ENCODE results near the gene ANGEL1.

Gene ANGEL1

DNA sequence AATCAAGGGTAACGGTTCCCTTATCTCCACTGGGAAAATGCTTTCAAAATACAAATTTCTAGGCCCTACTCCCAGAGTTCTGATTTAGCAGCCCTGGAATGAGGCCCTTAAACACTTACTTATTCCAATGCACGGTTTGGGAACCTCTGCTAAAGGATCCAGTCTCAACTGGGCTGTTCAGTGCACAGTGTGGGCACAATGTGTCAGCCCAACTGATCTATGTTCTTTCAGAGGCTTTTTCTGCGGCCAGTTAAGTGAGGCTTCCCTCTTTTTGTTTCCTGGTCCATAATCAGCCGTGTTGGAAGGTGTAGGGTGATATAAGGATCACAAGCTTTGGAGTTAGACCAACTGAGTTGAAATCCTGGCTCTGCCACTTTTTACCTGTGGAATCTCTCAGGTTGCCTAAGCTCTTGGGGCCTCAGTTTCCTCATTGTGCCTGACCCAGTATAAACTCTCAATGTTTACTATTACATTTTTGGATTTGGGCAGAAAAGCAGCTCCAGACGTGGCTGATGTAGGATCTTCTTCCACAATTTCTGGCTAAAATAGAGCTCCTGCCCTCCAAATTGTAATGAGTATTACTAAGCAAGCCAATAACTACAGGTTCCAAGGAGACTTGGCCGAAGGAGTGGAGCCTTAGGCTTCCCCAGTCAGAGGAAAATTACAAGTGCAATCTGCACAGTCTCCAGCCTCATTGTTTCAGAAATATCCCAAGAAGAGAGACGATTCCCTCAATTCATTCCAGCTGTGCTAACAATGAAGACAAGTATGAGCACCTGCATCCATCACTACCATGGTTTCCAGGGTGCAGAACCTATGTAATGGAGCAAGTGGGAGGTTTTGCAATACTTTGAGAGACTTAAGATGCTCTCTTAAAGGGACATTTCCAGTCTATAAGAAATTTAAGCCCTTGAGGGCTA lies 2.3 kb upstream of the ANGEL1 start:
- no peak for DNase-seq

DNA sequence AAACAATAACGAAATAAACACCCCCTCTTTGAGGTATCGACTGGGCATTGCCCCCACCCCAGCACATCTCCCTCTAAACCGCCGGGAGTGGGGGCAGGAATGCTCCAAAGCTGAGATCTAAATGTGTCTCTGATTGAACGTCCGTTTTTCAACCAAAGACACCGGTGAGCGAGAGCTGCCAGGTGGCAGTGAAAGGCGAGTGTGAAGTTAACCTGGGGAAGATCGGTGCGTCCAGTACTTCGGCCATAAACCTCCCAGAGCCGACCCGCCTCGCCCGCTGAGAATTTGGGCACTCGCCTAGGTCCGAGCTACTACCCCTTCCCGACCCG lies 625 bp downstream of the ANGEL1 start:
- peak; percentile 36 for DNase-seq

DNA sequence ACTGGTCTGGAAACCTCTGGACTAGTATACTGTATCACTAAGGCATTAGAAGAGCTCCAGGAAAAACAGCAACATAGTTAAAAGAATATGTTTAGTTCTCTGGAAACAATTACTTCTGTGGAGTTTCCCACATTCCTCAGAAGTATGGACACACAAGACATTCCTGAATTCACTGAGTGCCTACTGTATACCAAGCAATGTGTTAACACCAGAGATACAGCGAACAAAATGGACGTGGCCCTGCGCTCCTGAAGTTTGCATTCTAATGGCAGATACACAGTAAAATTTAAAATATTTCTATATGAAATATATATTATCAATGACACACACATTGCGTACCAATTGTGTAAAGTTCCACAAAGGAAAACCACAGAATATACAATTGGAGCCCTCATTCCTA lies 1.1 kb downstream of the ANGEL1 start:
- DNase-seq: peak; percentile 31

DNA sequence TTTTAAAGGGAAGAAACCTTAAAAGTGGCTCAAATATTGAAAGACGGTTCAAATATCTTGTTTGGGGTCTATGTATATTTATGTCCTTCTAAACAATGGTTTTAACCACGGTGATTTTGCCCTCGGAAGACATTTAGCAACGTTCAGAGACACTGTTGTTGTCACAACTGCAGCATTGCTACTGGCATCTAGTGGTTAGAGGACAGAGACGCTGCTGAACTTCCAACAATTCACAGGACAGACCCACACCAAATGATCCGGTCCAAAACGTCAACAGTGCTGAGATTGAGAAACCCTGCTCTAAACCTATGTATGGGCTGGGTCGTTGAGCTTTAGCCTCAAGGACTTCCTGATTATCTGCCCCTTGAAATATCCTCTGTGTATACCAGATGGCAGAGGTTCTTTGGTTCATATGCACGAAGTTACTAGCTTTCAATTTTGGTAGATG lies 1.7 kb downstream of the ANGEL1 start:
- DNase-seq: peak; percentile 78

DNA sequence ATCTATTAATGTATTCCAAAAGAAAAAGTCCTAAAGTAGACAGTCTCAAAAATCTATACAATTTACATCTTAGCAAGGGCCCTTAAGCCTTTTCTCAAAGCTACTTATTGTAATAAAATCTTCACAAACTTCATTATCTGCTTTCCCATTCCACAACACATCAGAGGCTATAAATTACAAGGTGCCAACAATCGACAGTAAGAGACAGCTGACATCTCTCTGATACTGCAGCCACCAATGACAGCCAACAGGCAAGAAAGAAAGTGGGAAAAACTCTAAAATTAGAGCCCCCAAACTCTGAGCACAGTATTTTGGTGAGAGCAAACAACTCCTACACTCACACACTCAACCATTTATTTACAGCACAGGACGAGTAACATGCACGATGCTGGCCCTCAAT lies 2.2 kb downstream of the ANGEL1 start:
- no peak for DNase-seq

DNA sequence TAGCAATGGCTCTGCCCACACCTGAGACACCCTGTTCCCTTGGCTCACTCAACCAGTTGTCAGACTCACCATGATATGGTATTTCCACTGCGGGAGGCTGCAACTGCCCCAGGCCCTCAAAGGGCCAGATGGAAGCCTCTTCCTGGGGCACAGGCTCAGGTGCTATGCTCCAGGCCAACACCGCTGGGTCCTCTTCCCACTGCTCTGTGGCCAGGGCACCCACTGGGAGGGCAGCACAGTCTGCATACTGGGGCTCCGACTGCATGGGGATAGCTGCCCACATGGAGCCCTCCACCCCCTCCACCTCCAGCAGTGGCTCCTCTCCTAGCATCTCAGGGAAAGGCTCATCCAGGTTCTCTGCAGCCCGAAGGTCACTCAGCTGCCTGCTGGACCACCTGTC lies 3.7 kb downstream of the ANGEL1 start:
- DNase-seq: no peak

DNA sequence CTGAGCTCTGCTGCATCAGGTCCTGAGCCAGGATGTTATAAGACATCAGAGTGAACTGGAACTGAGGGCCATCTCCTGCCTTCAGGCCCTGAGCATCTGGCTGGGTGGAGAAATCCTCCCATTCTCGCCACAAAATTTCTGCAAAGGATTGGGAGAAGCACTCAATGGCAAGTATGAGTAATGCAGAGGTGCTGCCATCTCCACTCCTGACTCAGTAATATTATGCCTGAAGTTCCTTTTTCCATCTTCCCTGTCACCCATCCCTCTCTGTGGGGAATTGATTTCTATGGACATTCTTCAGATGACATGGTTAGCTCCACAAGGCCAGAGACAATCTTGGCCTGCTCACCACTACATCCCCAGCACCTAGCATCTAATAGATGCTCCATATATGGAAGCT lies 4.7 kb downstream of the ANGEL1 start:
- DNase-seq: no peak

DNA sequence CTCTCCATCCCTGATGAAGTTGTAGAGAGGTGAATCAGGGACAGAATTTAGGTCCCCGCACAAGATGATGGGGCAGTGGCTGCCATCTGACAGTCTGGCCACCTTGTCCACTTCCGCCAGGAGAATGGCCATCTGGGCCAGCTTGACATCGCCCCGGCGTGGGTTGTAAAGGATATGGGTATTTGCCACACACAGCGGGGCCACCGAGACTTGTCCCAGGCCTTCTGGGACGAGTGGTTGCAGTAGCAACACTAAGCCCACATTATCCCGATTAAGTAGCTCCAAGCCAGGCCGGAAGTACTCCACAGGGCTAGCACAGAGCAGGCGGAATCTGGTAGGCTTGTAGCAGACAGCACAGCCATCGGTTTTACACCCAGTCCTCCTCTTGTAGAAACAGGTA lies 6.2 kb downstream of the ANGEL1 start:
- no peak for DNase-seq

DNA sequence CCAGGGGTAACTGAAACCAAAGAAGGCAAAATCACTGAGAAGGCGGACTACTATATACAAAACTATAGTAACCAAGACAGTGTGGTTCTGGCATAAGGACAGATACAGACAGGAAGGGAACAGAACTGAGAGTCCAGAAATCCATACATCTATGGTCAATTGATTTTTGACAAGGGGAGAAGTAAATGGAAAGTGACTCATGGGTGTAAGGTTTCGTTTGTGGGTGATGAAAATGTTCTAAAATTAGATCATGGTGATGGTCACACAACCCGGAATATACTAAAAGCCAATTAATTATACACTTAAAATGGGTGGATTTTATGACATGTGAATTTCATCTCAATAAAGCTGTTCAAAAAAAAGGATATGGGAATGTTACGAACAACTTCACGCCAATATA lies 18.7 kb downstream of the ANGEL1 start:
- no peak for DNase-seq

DNA sequence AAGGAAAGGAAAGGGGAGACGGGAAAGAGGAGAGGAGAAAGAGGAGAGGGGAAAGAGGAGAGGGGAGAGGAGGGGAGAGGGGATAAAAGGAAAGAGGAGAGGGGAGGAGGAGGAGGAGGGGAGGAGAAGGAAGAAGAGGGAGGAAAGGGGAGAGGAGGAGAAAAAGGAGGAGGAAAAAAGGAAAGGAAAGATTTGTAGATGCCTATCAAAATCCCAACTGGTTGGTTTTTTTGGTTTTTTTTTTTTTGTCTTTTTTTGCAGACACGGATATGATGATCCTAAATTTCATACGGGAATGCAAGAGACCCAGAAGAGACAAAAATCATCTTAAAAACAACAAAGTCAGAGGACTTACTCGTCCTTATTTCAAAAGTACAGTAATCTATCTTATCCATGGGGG lies 19.4 kb downstream of the ANGEL1 start:
- no peak for DNase-seq

DNA sequence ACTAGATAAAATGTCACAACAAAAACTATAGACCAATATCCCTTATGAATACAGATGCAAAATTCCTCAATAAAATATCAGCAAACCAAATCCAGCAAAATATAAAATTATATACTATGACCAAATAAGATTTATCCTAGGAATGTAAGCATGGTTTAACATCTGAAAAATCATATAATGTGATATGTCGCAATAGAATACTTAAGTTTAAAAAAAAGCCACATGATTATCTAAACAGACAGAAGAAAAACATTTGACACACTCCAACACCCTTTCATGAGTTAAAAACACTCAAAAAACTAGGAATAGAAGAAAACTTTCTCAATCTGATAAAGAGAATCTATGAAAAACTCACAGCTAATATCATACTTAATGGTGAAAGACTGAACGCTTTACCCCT lies 20.3 kb downstream of the ANGEL1 start:
- DNase-seq: no peak

DNA sequence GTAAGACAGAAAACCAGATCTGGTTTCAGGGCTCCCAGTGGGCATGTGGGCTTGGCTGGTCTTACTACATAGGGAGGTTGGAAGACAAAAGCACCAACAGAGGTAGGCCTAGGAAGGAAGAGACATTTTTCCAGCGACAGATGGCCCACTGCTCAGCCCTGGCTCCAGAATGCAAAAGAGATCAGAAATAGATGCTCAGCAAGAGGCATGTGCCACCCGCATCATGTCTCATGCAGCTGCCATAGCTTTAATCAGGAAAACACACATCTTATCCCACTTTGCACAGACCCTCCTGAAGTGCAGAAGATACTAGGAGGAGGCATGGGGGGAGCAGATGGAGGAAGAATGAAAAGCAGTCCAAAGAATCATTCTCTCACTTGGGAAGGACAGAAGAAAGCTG lies 26.1 kb downstream of the ANGEL1 start:
- DNase-seq: no peak

DNA sequence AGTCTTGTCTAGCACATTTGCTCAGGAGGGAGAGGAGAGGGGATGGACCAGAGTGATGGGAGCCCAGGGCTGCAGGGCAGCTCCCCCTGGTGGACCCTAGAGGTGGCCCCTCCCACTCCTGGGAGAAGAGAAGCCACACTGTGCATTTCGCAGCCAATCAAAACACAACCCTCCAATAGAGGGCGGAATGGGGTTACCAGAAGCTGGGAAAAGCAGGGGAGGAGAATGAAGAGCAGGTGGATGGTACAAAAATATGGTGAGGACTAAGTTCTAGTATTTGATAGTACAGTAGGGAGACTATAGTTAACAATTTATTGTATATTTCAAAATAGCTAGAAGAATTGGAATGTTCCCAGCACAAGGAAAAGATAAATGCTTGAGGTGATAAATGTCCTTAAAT lies 27.8 kb downstream of the ANGEL1 start:
- DNase-seq: peak; percentile 91

DNA sequence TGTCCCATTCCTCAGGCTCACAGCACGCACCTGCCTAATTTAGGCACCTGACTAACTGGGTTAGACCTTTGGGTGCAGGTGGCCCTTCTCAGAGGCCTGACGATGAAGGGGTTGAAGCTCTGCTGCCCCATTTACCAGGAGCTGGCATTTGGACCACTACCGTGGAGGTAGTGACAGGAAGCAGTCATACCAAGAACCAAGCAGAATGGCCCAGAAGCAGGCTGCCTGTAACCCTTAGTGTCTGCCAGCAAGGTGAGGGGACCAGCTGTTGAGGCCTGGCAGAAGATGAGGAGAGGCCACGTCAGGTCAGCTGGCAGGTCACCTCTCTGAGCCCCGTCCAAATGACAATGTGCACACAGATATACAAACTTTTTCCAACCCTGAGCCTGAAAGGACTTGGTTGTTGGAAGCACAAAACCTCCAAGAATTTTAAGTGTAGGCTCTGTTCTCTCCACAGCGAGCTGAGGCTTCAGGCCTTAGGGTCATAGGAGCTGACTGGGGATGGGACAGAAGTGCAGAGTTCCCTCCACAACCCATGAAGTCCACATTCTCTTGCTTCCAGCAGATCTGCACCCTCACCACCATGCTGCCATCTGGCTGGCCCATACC lies 28.3 kb downstream of the ANGEL1 start:
- DNase-seq: no peak

DNA sequence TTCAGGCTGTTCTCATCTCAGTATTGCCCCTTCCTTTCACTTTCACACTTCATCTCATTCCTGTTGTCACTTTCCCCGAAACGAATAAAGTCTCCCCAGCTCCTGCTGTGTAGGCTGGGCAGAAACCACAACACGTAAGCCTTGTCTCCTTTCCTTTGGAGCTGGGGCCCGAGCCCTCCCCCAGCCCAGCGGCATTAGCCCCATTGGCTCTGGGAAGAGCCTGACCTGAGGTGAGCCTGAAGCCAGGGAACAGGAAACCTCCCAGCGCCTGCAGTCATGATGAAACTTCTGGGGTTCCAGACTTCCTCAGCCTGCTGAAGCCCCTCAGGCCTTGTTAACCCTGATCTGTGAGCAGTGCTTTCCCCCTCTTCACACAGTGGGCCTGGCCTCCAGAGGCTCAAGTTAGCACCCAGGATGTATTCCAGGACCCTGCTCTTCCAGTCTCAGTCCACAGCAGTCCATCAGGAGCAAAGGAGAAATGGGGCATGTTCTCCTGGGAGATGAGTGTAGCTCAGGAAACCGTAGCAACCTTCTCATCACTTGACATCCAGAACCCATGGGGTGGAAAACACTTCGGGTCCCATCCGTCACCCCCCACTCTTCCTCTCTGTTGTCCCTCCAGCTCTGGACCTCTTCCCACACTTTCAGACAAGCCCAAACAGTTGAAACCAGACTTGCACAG lies 29.7 kb downstream of the ANGEL1 start:
- DNase-seq: peak; percentile 19

DNA sequence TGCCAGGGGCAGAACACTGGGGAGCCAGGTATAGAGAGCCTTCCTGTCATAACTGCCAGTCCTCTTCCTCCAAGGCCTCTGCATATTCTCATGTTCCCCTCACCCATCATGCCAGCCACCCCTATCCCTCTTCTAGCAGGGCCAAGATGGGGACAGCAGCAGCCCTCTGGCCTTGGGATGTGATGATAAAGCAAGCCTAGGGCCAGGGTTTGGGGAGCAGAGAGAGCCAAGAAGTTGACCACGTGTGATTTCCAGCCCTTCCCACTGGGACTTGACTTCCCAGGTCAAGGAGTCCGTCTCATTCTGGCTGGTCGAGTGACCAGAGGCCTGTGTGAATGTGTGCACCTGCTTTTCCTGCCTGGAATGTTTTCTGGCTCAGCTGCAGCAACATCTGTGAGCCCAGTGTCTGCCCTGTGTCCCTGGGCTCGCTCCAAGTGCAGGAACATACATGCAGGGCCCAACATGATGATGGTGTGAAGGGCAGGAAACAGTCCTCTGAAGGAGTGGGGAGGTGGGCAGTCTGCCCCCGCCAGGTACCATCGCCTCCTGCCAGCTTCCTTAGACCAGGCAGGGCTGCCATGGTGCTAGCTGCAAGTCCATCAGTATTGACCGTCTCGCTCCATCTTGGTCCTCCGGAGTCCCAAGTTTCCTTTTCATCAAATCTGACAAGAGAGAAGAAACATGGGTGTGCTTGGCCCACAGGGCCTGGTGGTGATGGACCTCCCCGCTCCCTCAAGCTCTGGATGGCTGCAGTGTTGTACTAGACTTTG lies 30.4 kb downstream of the ANGEL1 start:
- no peak for DNase-seq

DNA sequence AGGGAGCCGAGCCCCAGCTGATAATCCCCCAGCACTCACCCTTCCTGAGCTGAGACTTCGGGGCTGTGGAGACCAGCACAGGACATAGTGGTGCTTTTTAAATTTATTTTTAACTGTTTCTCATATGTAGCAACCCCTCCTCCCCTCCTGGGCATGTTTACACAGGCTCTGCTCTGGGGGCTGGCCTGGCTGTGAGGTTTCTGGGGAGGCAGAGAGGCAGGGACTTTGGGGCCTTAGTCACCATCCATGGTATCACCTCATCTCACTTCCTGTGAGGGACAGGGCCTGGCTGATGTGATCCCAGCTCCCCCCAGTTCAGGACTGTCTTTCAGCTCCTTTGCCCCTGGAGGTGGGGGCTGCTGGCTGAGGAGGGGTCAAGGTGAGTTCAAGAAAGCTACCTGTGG lies 31.0 kb downstream of the ANGEL1 start:
- no peak for DNase-seq

DNA sequence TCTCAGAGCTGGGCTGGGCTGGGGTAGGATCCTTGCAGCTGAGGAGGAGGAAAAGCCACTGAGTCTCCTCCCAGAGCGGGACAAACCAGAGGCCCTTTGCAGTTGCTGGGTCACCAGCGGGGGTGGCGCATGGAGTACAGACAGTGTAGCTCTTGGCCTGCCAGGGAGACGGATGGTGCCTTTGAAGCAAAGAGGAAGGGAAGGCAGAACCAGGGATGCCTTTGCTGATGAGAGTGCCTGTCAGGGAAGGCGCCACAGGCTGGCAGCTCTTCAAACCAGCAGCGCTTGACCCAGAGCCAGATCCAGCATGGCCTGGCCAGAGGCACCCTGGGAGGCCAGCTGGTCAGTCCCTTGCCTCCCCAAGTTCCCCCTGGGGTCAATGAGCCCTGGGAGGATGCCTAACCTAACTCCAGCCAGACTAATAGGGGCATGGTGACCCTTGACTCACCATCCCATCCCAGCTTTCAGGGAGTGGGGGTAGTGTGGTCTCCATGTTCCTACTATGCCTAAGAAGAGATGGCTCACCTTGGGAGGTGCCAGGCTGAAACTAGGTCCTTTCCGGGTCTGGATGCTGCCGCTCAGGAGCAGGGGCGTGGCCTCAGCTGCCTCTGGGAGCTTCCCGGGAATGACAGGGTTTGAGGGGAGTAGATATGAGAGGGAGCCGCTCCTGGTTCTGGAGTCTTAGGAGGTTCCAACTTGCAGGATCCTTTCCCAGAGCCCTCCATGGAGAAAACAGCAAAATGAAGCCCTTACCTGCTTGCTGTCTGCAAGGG lies 31.6 kb downstream of the ANGEL1 start:
- DNase-seq: peak; percentile 82

DNA sequence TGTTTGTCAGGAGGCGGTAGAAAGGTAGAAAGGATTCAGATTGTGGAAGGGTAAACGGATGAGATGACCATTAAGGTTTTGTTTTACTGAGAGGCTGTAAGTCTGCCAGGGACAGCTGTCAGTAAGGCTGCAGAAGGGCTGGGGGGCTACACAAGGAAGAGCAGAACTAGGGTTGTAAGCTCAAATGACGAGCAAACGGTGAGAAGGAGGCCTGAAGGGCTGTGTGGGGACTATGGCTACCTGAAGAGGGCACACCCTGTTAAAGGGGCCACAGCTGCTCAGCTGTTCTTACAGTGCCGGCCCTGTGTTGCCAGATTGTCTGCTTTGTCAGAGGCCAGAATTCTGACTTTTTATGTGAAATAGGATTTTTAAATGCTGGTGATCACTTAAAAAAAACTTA lies 32.3 kb downstream of the ANGEL1 start:
- no peak for DNase-seq

DNA sequence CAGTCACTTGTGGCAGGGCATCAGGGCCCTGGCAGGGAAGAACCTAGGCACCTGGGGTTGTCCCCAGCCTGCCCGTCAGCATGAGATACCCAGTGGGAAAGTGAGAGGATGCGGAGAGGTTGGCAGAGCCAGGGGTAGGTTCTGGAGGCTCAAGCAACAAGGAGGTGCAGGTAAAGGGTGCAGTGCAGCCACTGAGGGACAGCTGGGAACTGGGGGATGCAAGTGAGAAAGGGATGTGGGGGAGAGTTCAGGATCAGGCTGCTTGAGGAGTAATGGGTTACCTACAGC lies 32.7 kb downstream of the ANGEL1 start:
- DNase-seq: no peak

DNA sequence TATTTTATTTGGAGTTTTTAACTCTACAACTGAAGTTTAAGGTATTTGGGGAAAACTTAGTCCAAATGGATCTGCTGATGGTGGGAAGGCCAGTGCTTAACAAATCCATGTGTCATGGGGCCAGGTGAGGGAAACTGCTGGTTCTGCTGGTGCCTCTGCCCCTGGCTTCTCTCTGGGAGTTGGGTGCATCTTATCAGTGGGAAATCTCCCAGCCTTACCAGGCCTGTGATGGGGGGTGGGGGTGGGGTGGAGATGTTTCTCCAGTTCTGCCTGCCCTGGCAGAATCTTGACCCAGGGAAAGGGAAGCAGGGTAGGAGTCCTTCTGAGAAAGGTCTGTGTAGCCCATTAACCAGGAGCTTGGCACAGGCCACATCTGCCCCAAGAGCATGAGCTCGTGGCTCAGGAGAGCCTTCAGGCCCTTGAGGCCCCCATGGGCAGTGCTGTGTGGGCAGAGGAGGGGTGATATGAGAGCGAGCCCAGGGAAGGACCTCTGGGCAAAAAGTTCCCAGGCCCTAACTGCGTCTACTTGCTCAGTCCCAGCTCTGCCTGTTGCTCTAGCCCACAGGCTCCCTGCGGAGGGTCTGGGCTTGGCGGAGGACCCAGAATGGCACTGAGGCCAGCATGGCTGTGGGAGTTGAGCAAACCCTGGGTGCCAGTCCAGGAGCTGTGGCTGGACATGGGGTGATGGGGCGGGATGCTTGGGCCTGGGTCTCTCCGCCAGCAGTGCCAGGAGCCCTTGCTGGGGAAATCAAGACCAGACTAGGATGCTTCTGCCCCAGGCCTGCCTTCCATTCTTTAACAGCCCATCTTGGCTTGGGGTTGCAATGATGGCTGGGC lies 33.2 kb downstream of the ANGEL1 start:
- DNase-seq: no peak
